Skeletal muscle tissue (tissue), 4 donors: ENCODE measurements around the gene PCED1A. TPM values are rescaled to one million over a fixed set of nuclear protein-coding genes. Genes with fewer than 3 reads are reported as not detected.
A peak's percentile ranks its signal among the peaks of the same experiment; 100 is the strongest.

Experiments used
- H3K27ac ChIP-seq: one replicate; pipeline ENCODE4 v1.7.0; 2013; ENCODE audit warnings: mild to moderate bottlenecking, low read depth, low read length, inconsistent platforms
- H3K27me3 ChIP-seq, 3 donors: one replicate each; pipeline ENCODE4 v1.7.0; 2013; ENCODE audit warnings: low read length in 3 of 3; ENCODE audit not compliant: control insufficient read depth in 3 of 3, insufficient read depth in 3 of 3
- H3K36me3 ChIP-seq, 3 donors: one replicate each; pipeline ENCODE4 v1.7.0; 2013; ENCODE audit warnings: low read length in 3 of 3; ENCODE audit not compliant: control insufficient read depth in 3 of 3, insufficient read depth in 3 of 3
- H3K4me1 ChIP-seq, 3 donors: one replicate each; pipeline ENCODE4 v1.7.0; 2013; ENCODE audit warnings: low read length in 3 of 3, mild to moderate bottlenecking in 3 of 3; ENCODE audit not compliant: control insufficient read depth in 3 of 3, insufficient read depth in 3 of 3
- H3K4me3 ChIP-seq, 3 donors: one replicate each; pipeline ENCODE4 v1.7.0; 2013; ENCODE audit warnings: low read length in 3 of 3
- H3K9ac ChIP-seq, 3 donors: one replicate each; pipeline ENCODE4 v1.7.0; 2013; ENCODE audit warnings: low read length in 3 of 3, mild to moderate bottlenecking in 3 of 3, moderate library complexity in 2 of 3, low read depth in 1 of 3
- H3K9me3 ChIP-seq, 3 donors: one replicate each; pipeline ENCODE4 v1.7.0; 2013; ENCODE audit warnings: low read length in 3 of 3; ENCODE audit not compliant: control insufficient read depth in 3 of 3
- total RNA-seq: library from RNA; depleted of rRNA; stranded (reverse); fragments of >200 nt; gene quantifications from one replicate; pipeline ENCODE4 v1.2.3, GENCODE V29; 2014
- donor health status: Osteomylitis.

Gene PCED1A
- total RNA-seq, 1 donor from 2014 or later, result 9.4 TPM

- Histone ChIP-seq H3K27ac (no peak overlapping the region), H3K9me3 (no peaks in the 10 kb centered on the region), H3K4me3 (peak overlapping the region in 1 of 3 donors; percentile 26), H3K36me3 (no peaks in the 10 kb centered on the region), H3K9ac (no peak overlapping the region), H3K4me1 (peaks cover 3 to 11% (median 4%) of the 10 kb centered on the region in 3 donors), H3K27me3 (peaks cover 50 to 76% (median 61%) of the 10 kb centered on the region in 3 donors)
These were observed 41.2 kb downstream of the PCED1A start for GRCh38 chr20:2799271-2799670.

GRCh38 chr20:2798814-2799213 is 41.6 kb downstream of the PCED1A start:
- Histone ChIP-seq H3K36me3 (no peaks in the 10 kb centered on the region), H3K27ac (no peak overlapping the region), H3K9ac (no peak overlapping the region), H3K4me3 (no peak overlapping the region), H3K9me3 (no peaks in the 10 kb centered on the region), H3K27me3 (peaks cover 50 to 76% (median 56%) of the 10 kb centered on the region in 3 donors), H3K4me1 (peaks cover 3 to 11% (median 4%) of the 10 kb centered on the region in 3 donors)

GRCh38 chr20:2798095-2798805 is 42.2 kb downstream of the PCED1A start:
- H3K27me3 ChIP-seq, result peaks cover 52 to 75% (median 58%) of the 10 kb centered on the region in 3 donors
- peaks cover 3 to 11% (median 4%) of the 10 kb centered on the region in 3 donors for H3K4me1 ChIP-seq
- no peak overlapping the region for H3K27ac ChIP-seq

GRCh38 chr20:2797136-2797983 is 43.1 kb downstream of the PCED1A start:
- Histone ChIP-seq H3K27ac (no peak overlapping the region), H3K36me3 (no peaks in the 10 kb centered on the region), H3K9me3 (no peaks in the 10 kb centered on the region), H3K9ac (no peak overlapping the region), H3K27me3 (peaks cover 52 to 72% (median 53%) of the 10 kb centered on the region in 3 donors), H3K4me1 (peaks cover 3 to 11% (median 4%) of the 10 kb centered on the region in 3 donors), H3K4me3 (no peak overlapping the region)

More at GRCh38 chr20:2798095-2798805, 42.2 kb downstream of the PCED1A start:
- H3K4me3 ChIP-seq, result no peak overlapping the region
- no peaks in the 10 kb centered on the region for H3K9me3 ChIP-seq
- no peak overlapping the region for H3K9ac ChIP-seq
- no peaks in the 10 kb centered on the region for H3K36me3 ChIP-seq

DNA sequence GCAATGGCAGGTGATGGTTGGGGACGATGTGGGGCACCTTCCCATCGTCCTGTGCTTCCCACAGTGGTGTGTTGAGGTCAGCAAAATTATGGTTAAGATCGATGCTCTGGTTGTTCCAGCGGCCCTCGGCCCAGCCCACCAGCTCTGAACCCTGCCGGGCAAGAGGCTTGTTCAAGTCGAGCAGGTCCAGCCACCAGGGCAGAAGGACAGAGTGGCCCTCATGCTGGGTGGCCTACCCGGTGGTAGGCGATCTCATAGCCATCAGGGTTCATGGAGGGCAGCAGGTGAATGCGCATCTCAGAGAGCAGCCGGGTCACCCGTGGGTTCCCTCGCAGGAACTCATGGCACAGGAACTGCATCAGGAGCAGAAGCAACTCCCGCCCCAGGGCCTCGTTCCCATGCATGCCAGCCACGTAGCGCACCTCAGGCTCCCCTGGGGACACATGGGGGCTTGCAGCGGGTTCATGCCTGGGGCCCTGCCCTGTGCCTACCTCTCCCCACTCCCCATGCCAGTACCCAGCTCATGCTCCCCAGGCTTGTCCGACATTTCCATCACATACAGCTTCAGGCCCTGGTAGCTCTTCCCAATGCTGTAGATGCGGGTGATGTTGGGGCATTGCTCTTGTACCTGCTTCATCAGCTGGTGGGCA is 44.3 kb downstream of the PCED1A start:
- peaks cover 3 to 7% (median 4%) of the 10 kb centered on the region in 3 donors for H3K4me1 ChIP-seq
- no peak overlapping the region for H3K27ac ChIP-seq
- peaks cover 48 to 63% (median 52%) of the 10 kb centered on the region in 3 donors for H3K27me3 ChIP-seq
- H3K4me3 ChIP-seq, result no peak overlapping the region
- no peaks in the 10 kb centered on the region for H3K9me3 ChIP-seq
- no peak overlapping the region for H3K9ac ChIP-seq
- no peaks in the 10 kb centered on the region for H3K36me3 ChIP-seq

DNA sequence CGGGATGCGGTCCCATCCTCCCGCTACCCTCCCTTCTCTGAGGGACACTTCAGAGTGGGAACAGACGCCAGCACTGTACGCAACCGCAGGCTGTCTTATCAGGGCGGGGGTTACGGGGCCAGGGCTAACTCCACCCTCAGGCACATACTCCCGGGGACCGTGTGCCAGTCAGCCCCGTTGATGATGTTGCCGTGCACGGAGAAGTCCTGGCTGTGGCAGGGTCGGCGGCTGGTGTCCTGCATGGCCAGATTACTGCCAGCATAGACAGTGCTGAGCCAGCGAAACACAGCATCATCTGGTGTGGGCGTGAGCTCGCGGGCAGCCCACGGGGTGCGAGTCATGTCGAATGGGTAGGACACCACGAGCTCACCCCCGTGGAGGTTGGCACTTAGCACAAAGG is 45.0 kb downstream of the PCED1A start:
- Histone ChIP-seq H3K27me3 (peaks cover 42 to 57% (median 48%) of the 10 kb centered on the region in 3 donors), H3K36me3 (no peaks in the 10 kb centered on the region)

GRCh38 chr20:2794866-2795447 is 45.5 kb downstream of the PCED1A start:
- H3K27me3 ChIP-seq, result peaks cover 39 to 53% (median 46%) of the 10 kb centered on the region in 3 donors
- H3K9ac ChIP-seq, result no peak overlapping the region
- no peaks in the 10 kb centered on the region for H3K9me3 ChIP-seq
- H3K36me3 ChIP-seq, result no peaks in the 10 kb centered on the region
- peaks cover 2 to 3% (median 3%) of the 10 kb centered on the region in 3 donors for H3K4me1 ChIP-seq
- no peak overlapping the region for H3K27ac ChIP-seq
- H3K4me3 ChIP-seq, result no peak overlapping the region

More for the DNA sequence above, 45.0 kb downstream of the PCED1A start:
- H3K4me3 ChIP-seq, result no peak overlapping the region
- no peak overlapping the region for H3K9ac ChIP-seq
- H3K9me3 ChIP-seq, result no peaks in the 10 kb centered on the region
- peaks cover 3 to 5% (median 4%) of the 10 kb centered on the region in 3 donors for H3K4me1 ChIP-seq
- no peak overlapping the region for H3K27ac ChIP-seq

DNA sequence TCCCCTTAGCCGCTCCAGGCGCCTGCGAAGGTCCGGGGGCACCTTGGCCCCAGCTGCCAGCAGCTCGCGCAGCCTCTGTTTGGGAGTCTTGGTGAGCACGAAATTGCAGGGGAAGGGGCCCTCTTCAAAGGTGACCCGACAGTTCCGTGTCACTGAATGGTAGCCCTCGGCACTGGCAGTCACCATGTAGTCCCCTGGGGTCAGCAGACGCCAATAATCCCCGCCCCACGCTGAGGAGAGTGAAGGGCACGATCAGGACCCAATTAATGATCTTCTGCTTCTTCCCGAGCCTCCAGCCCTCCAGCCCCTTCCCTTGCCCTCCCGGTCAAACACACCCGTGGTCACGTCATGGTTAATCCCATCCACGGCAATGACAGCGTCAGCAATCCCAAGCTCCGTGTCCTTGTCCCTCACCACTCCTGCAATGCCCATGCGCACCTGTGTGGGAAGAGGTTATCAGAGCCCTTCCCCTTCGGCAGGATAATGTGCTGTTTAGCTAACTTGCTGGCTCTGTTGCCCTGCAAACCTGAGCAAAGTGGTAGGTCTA is 46.2 kb downstream of the PCED1A start:
- Histone ChIP-seq H3K36me3 (no peaks in the 10 kb centered on the region), H3K27me3 (peaks cover 32 to 46% (median 44%) of the 10 kb centered on the region in 3 donors), H3K4me1 (no peaks in the 10 kb centered on the region), H3K4me3 (no peak overlapping the region), H3K27ac (no peak overlapping the region), H3K9me3 (no peaks in the 10 kb centered on the region), H3K9ac (no peak overlapping the region)

- H3K9ac ChIP-seq, result no peak overlapping the region
- no peaks in the 10 kb centered on the region for H3K9me3 ChIP-seq
- H3K27me3 ChIP-seq, result peaks cover 24 to 41% (median 38%) of the 10 kb centered on the region in 3 donors
These were observed 47.0 kb downstream of the PCED1A start for GRCh38 chr20:2793471-2793870.

More at GRCh38 chr20:2793471-2793870, 47.0 kb downstream of the PCED1A start:
- Histone ChIP-seq H3K4me3 (no peak overlapping the region), H3K27ac (no peak overlapping the region), H3K4me1 (no peaks in the 10 kb centered on the region), H3K36me3 (no peaks in the 10 kb centered on the region)
